Measurements from ENCODE around the gene CPPED1.

CPPED1 gene

DNA sequence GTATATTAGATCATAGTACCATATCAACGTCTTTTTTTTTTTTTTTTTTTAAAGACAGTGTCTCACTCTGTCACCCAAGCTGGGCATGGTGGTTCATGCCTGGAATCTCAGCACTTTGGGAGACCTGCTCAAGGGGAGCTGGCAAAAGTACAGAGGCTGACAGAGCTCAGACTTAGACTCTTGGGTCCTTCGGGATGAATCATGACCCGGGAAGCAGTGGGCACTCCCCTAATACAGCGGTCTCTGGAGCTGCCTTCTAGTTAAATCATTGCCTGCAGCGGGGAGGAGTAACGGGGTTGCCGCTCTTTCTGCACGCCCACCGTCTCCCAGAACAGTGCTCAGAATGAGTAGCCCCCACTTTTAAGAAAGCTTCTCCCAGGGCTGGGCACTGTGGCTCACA is 174.4 kb downstream of the CPPED1 start:
- no peak for DNase-seq

DNA sequence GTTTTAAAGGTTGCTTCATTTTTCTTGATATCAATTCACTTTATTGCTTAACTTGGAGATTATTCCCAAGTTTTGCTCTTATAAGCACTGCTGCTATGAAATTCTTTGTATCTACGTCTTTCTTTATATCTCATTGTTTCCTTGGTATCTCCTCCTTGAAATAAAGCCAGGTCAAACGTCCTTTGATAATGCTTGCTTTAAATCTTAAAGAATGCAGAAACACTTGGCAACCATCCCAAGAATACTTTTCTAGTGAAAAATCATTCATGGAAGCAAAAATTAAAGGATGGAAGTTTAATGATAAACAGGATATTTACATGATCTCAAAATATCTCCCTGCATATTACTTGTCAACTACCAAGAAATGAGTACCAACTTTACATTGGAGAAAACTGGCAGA is 175.2 kb downstream of the CPPED1 start:
- no peak for DNase-seq

DNA sequence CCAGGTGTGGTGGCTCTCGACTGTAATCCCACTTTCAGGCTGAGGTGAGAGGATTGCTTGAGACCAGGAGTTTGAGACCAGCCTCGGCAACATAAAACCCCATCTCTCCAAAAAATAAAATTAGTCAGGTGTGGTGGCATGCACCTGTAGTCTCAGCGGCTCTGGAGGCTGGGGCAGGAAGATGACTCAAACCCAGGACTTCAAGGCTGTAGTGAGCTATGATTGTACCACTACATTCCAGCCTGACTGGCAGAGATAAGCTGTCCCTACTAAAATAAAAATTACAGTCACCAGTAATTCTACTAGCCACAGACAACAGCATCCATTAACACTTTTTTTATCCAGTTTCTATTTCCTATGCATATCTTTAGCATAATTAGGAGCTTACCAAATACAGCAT is 176.3 kb downstream of the CPPED1 start:
- no peak for DNase-seq

DNA sequence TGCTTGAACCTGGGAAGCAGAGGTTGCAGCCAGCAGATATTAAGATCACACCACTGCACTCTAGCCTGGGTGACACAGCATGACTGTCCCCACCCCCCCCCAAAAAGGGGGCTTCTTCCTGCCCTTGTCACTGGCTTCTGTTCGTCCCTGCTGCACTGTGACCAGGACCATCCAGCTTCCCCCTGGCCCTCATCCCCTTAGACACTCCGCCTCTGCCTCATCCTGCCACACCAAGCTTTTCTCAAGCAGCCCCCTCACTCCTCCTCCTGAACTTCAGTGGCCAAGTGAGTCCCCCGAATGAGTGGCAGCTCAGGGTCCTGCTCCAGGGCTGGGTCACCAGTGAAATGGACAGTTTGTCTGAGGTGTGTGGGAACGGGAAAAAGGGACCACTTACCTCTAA is 177.3 kb downstream of the CPPED1 start:
- no peak for DNase-seq

DNA sequence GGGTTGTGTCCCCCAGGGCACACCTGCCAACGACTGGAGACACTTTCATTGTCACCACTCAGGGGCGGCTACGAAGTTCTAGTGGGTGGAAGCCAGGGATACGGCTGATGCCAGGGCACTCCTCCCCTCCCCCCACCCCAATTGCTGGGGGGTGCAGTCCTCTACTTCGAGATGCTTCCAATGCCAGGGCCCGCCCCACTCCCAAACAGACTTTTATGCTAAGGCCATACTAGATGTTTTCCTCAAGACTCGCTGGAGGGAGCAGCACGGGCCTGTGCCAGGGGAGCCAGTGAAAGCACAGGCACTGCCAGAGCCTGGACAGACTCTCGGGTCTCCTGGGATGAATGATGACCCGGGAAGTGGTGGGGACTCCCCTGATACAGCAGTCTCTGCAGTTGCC is 178.0 kb downstream of the CPPED1 start:
- no peak for DNase-seq

DNA sequence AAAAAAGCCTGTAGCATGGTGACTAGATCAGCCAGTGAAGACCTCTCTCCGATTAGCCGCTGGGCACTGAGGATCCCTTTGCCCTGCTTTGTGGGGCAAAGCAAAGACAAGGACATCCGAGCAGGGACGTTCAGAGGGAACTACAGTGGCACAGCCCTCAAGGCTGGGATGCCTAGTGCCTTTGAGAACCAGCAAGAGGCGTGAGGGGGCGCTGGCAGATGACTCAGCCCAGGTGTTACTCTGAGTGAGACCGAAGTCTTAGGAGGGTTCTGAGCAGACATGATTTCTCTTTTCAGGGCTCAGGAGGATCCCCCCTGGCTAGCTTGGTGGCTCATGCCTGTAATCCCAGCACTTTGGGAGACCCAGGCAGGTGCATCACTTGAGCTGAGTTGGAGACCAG is 178.6 kb downstream of the CPPED1 start:
- no peak for DNase-seq

DNA sequence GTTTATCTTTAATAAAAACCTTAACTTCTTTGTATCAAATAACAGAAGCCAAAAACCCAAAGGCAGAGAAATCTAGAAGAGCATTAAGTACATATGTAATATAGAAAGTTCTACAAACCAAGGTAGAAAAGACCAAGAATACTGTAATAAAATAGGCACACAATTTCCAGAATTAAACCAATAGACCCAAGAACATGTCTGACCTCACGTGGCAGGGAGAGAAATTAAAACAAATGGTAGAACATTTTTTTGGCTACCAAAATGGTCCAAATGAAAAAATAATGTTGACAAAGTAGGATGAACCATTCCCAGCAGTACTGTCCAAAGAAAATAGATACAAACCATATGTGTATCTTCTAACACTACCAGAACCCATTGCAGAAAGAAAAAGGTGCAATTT is 183.5 kb downstream of the CPPED1 start:
- no peak for DNase-seq

DNA sequence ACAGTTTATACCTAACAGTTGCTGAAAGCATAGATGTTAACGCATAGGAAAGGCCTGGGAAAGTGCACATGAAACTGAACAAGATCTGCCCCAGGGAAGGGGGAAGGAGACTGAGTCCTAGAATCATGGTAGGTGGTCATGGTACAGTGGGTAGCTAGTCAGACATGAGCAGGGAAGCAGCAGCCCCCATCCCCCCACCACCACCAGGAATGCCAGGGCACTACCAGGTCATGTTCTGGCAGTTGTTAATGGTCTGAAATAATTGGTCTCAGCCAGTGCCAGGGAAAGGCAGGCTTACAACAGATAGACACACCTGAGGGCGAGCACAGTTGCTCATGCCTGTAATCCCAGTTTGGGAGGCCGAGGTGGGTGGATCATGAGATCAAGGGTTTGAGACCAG is 185.2 kb downstream of the CPPED1 start:
- no peak for DNase-seq

DNA sequence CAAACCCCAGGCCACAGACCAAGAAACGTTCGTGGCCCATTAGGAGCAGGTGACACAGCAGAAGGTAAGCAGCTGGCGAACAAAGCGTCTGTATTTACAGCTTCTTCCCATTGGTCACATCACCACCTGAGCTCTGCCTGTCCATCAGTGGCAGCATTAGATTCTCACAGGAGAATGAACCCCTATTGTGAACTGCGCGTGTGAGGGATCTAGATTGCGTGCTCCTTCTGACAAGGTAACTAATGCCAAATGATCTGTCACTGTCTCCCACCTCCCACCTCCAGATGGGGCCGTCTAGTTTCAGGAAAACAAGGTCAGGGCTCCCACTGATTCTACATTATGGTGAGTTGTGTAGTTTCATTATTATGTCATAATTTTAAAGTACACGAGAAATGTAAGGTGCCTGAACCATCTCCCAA is 186.3 kb downstream of the CPPED1 start:
- DNase-seq = peak; percentile 82

DNA sequence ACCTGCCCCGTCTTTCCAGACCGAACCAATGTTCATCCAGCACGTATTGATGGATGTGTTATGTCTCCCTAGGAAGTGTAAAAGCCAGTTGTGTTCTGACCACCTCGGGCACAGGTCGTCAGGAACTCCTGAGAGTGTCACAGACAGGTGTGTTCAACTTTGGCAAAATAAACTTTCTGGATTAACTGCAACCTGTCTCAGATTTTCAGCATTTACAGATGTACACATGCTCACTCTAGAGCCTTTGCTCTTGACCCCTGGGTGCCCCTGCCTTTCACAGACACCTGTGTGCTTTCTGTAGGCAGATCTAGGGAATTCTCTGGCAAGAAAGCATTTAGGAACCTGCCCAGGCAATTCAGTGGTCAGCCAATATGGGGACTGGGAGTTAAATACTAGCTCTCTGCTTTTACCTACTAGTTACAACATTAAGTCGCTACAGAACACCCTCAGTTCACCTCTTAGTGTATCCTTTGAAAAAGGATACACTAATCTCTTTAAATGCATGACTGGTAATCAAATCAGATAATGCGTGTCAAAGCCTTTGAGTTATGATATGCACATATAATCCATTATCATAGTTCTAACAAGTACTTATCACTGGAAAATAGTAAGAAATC is 188.9 kb downstream of the CPPED1 start:
- DNase-seq = no peak

DNA sequence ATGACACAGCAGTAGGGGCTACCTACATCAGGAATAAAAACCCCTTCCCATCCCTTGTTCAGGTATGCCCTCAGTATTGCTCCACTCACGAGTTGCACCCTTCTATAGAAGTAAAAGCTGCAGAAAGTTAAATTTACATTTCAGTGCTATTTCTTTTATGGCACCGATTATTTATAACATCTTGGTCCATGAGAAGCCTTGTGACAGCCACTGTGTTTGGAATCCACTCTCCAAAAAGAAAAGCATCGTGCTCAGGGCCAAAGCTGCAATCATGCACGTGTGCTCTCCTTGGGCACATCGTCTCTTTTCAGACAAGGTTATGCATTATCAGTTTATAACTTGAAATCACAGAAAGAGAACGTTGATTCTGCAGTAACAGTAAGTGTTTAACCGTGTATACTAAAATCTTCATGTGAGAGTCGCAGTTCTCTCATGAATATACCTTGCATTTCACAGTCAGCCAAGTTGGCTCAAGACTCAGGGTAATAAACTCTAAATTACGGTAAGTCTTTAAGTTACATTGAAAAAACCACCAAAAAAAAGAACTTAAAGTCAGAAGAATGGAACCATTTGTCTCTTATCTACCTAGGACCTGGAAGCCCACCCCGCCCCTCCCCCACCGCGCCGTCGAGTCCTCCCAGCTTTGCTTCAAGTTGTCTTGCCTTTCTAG is 189.6 kb downstream of the CPPED1 start:
- DNase-seq = no peak

DNA sequence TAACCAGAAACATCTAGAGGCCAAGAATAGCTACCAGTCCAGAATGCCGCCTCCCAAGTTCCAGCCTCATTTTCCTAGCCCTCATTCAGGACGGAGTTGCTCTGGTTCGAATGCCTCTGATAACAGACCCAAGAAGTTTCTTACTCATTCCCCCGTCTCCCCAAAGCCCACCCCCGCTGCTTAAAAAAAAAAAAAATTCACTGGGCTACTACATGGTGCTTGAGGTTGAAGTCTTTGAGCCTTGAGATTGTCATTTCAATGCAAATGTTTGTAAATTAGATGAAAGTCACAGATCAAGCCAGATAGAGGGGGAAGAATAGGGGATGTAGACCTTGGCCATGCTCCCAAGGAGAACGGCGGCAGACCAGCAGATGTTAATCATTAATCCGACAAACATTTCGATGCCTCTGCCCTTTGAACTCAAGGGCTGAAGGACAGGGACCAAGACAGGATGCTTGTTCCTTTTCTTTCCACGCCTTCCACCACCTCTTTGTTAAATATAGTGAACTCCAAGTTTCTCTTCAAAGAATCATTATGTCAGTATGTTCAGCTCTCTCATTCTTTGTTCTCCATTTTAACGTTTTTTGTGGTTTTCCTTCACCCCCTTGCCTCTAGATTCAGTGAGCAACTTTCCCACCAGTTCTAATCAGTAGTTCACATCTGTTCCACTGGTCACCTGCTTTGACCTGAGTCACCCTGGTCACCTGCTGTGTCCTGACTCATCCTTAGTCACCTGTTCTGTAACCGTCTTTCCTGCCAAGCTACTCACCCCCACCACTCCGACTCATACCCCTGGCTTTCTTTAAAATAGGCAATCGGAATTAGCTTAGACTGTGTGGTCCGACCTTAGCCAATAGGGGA is 190.3 kb downstream of the CPPED1 start:
- DNase-seq = peak; percentile 31

DNA sequence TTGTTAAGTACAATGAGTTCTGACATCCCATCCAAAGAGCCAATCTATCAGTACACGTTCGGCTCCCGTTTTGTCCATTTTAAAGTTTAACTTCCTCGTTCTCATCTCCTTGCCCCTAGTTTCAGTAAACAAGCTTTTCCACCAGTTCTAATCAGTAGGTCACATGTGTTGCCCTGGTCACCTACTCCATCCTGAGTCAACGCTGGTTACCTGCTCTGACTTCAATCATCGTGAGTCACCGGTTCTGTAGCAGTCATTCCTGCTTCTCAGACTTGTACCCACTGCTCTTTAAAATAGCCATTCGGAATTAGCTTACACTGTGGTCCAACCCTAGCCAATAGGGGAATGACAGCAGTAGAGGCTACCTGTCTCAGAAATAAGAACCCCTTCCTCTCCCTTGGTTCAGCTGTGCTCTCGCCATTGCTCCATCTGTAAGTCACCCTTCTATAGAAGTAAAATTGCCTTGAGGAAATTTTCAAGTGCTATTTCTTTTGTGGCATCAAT is 191.0 kb downstream of the CPPED1 start:
- DNase-seq = no peak

DNA sequence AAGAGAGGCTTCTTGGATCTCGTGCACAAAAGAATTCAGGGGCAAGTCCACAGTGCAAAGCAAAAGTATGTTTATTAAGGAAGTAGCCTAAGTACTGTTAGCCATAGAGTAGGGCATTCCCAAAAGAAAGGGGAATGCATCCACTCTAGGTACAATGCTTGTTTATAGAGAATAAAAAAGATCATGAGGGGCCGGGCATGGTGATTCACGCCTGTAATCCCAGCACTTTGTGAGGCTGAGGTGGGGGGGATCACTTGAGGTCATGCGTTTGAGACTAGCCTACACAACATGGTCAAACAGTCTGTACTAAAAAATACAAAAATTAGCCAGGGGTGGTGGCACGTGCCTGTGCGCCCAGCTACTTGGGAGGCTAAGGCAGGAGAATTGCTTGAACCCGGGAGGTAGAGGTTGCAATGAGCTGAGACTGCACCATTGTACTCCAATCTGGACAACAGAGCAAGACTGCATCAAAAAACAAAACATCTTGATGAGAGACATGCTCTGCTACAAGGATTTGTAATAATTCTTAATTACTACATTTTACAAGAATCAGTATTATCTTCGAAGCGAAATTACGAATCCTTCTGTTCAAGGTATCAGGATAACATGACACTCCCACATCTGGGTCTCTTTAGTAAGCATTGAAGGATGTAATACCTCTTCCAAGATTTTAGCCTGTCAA is 191.6 kb downstream of the CPPED1 start:
- DNase-seq = no peak

DNA sequence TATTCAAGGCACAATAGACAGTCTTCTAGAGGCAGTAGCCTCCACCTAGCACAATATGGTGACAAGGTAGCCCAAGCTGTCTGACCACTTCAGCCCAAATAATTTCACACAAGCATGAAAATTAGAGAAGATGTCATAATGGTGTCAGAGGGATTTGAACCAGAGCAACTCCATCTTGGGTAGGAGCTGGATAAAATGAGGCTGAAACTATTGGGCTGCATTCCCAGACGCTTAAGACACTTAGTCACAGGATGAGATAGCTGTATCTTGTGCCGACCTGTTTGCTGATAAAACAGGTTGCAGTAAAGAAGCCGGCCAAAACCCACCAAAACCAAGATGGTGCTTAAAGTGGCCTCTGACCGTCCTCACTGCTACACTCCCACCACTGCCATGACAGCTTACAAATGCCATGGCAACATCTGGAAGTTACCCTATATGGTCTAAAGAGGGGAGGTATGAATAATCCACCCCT is 192.6 kb downstream of the CPPED1 start:
- DNase-seq = no peak

DNA sequence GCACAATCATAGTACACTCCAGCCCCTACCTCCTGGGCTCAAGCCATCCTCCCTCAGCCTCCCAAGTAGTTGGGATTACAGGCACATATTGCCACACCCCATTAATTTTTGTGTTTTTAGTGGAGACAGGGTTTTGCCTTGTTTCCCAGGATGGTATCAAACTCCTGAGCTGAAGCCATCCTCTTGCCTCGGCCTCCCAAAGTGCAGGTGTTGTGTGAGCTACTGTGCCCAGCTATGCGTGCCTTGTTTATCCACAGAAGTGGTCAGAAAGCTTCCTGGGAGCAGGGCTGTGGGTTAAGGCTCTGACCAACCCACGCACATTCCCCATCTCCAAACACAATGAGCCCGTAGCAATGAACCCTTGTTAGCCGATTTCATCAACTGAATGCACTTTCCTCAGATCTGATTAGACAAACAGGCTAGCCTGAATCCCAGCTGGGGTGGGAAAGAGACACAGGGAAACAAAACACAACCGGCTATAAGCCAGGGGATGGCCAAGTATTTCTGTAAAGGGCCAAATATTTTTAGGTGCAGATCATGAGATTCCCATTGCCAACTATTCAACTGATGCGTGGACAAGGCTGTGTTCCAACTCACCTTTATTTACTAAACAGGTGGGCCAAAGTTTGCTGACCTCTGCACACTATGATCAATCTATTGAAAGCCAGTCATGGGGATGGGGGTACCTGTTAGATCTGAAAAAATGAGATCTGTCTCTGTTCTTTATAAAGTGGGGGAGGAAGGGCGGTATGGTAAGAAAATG is 193.6 kb downstream of the CPPED1 start:
- DNase-seq = no peak
